Stimulated activated CD4-positive, alpha-beta T cell treated with anti-CD3 and anti-CD28 coated beads, Interleukin-2, amount 100 ng/mL, for 4 hours (primary cell): ENCODE results near the gene ARHGEF25.
A peak's percentile ranks its signal among the peaks of the same experiment; 100 is the strongest.
"Not testable (repeated sequence)": the region's sequence is repeated elsewhere in the genome, so short reads cannot be mapped to it uniquely, and the experiment has no call there.

Experiments
- DNase-seq: peaks from one replicate; pipeline ENCODE4 v3.0.0-alpha.2; 2020; ENCODE audit warnings: low read depth

Gene ARHGEF25

GRCh38 chr12:57585156-57585555 is 26.1 kb upstream of the ARHGEF25 start:
- no peak for DNase-seq

GRCh38 chr12:57586128-57586527 is 25.1 kb upstream of the ARHGEF25 start:
- DNase-seq = no peak

- DNase-seq = no peak
These were observed 24.3 kb upstream of the ARHGEF25 start for GRCh38 chr12:57586832-57587429.

GRCh38 chr12:57588951-57589610 is 22.2 kb upstream of the ARHGEF25 start:
- not testable (repeated sequence) for DNase-seq

- no peak for DNase-seq
These were observed 20.8 kb upstream of the ARHGEF25 start for GRCh38 chr12:57590479-57590863.

GRCh38 chr12:57590864-57591781 is 20.1 kb upstream of the ARHGEF25 start, which contains the start of gene PIP4K2C:
Gene PIP4K2C, plus strand, starts transcription at chr12:57591192. Its CDS starts 98 bp downstream, at chr12:57591290.
- peak; percentile 61 for DNase-seq

- DNase-seq = no peak
These were observed 19.4 kb upstream of the ARHGEF25 start for GRCh38 chr12:57591782-57592325.

- no peak for DNase-seq
These were observed 18.6 kb upstream of the ARHGEF25 start for GRCh38 chr12:57592551-57593165.

- DNase-seq = no peak
These were observed 18.0 kb upstream of the ARHGEF25 start for GRCh38 chr12:57593187-57593586.

GRCh38 chr12:57600395-57600794 is 10.8 kb upstream of the ARHGEF25 start:
- DNase-seq = no peak

- DNase-seq = no peak
These were observed 8.7 kb upstream of the ARHGEF25 start for GRCh38 chr12:57602544-57602943.

- no peak for DNase-seq
These were observed 7.9 kb upstream of the ARHGEF25 start for GRCh38 chr12:57603324-57603723.

GRCh38 chr12:57603815-57604453 is 7.3 kb upstream of the ARHGEF25 start:
- DNase-seq = no peak

- DNase-seq = no peak
These were observed 6.7 kb upstream of the ARHGEF25 start, which contains the start of gene DTX3 for GRCh38 chr12:57604454-57604991. Gene DTX3, plus strand, starts transcription at chr12:57604824. Its CDS starts 1,694 bp downstream, at chr12:57606518.

GRCh38 chr12:57604992-57605810 is 6.0 kb upstream of the ARHGEF25 start:
- no peak for DNase-seq

GRCh38 chr12:57605811-57606311 is 5.4 kb upstream of the ARHGEF25 start:
- DNase-seq = no peak

GRCh38 chr12:57606399-57606798 is 4.8 kb upstream of the ARHGEF25 start:
- no peak for DNase-seq

- DNase-seq = no peak
These were observed 4.4 kb upstream of the ARHGEF25 start for GRCh38 chr12:57606821-57607220.

GRCh38 chr12:57607958-57608663 is 3.1 kb upstream of the ARHGEF25 start:
- no peak for DNase-seq
